HEK293 (cell line): ENCODE data around the gene KCNC4.

Experiments
- GLIS1 ChIP-seq: fragments of 450-650 bp; formaldehyde crosslinking; IDR thresholded peaks from 2 replicates; pipeline ENCODE4 v1.5.1; 2016; ENCODE audit warnings: missing biosample characterization, missing genetic modification characterization
- MYNN ChIP-seq: fragments of 450-650 bp; formaldehyde crosslinking; IDR thresholded peaks from 2 replicates; pipeline ENCODE4 v1.5.1; 2016; ENCODE audit warnings: missing biosample characterization, missing genetic modification characterization, borderline replicate concordance
- PATZ1 ChIP-seq: fragments of 450-650 bp; formaldehyde crosslinking; IDR thresholded peaks from 2 replicates; pipeline ENCODE4 v1.5.1; 2016; ENCODE audit warnings: missing biosample characterization, missing genetic modification characterization
- PRDM2 ChIP-seq: fragments of 450-650 bp; formaldehyde crosslinking; IDR thresholded peaks from 2 replicates; pipeline ENCODE4 v1.5.1; 2016; ENCODE audit warnings: missing biosample characterization, missing genetic modification characterization, borderline replicate concordance
- YY2 ChIP-seq: fragments of 450-650 bp; formaldehyde crosslinking; IDR thresholded peaks from 2 replicates; pipeline ENCODE4 v1.5.1; 2016; ENCODE audit warnings: missing biosample characterization, missing genetic modification characterization
- ZBTB48 ChIP-seq: fragments of 450-650 bp; formaldehyde crosslinking; IDR thresholded peaks from 2 replicates; pipeline ENCODE4 v1.5.1; 2016; ENCODE audit warnings: missing biosample characterization, missing genetic modification characterization
- ZBTB7A ChIP-seq: fragments of 450-650 bp; formaldehyde crosslinking; IDR thresholded peaks from 2 replicates; pipeline ENCODE4 v1.5.1; 2016; ENCODE audit warnings: low read depth, missing biosample characterization, missing genetic modification characterization
- ZIC2 ChIP-seq: fragments of 450-650 bp; formaldehyde crosslinking; IDR thresholded peaks from 2 replicates; pipeline ENCODE4 v1.5.1; 2016; ENCODE audit warnings: missing biosample characterization, missing genetic modification characterization
- ZNF133 ChIP-seq: fragments of 450-650 bp; formaldehyde crosslinking; IDR thresholded peaks from 2 replicates; pipeline ENCODE4 v1.5.1; 2016; ENCODE audit warnings: missing biosample characterization, missing genetic modification characterization
- ZNF184 ChIP-seq: fragments of 450-650 bp; IDR thresholded peaks from 2 replicates; pipeline ENCODE4 v1.5.1; 2018; ENCODE audit warnings: missing biosample characterization, mild to moderate bottlenecking, missing genetic modification characterization
- ZNF2 ChIP-seq: fragments of 450-650 bp; formaldehyde crosslinking; IDR thresholded peaks from 2 replicates; pipeline ENCODE4 v1.5.1; 2016; ENCODE audit warnings: missing biosample characterization, missing genetic modification characterization
- ZNF23 ChIP-seq: fragments of 450-650 bp; formaldehyde crosslinking; IDR thresholded peaks from 2 replicates; pipeline ENCODE4 v1.5.1; 2016; ENCODE audit warnings: missing biosample characterization, missing genetic modification characterization, borderline replicate concordance
- ZNF24 ChIP-seq: fragments of 450-650 bp; formaldehyde crosslinking; IDR thresholded peaks from 2 replicates; pipeline ENCODE4 v1.5.1; 2016; ENCODE audit warnings: missing biosample characterization, missing genetic modification characterization
- ZNF391 ChIP-seq: fragments of 450-650 bp; formaldehyde crosslinking; IDR thresholded peaks from 2 replicates; pipeline ENCODE4 v1.5.1; 2016; ENCODE audit warnings: low read depth, missing biosample characterization, missing genetic modification characterization, borderline replicate concordance
- ZNF513 ChIP-seq: fragments of 450-650 bp; IDR thresholded peaks from 2 replicates; pipeline ENCODE4 v1.5.1; 2018; ENCODE audit warnings: missing biosample characterization, missing genetic modification characterization
- ZNF580 ChIP-seq: fragments of 450-650 bp; formaldehyde crosslinking; IDR thresholded peaks from 2 replicates; pipeline ENCODE4 v1.5.1; 2016; ENCODE audit warnings: missing biosample characterization, missing genetic modification characterization
- ZNF639 ChIP-seq: fragments of 450-650 bp; formaldehyde crosslinking; IDR thresholded peaks from 2 replicates; pipeline ENCODE4 v1.5.1; 2016; ENCODE audit warnings: missing biosample characterization, missing genetic modification characterization
- ZNF645 ChIP-seq: fragments of 450-650 bp; formaldehyde crosslinking; IDR thresholded peaks from 2 replicates; pipeline ENCODE4; 2016; ENCODE audit warnings: missing biosample characterization, missing genetic modification characterization
- ZNF654 ChIP-seq: fragments of 450-650 bp; formaldehyde crosslinking; IDR thresholded peaks from 2 replicates; pipeline ENCODE4 v1.5.1; 2016; ENCODE audit warnings: low read depth, missing biosample characterization, missing genetic modification characterization
- ZNF692 ChIP-seq: fragments of 450-650 bp; formaldehyde crosslinking; IDR thresholded peaks from 2 replicates; pipeline ENCODE4 v1.5.1; 2016; ENCODE audit warnings: missing biosample characterization, missing genetic modification characterization
- ZNF76 ChIP-seq: fragments of 450-650 bp; formaldehyde crosslinking; IDR thresholded peaks from 2 replicates; pipeline ENCODE4; 2016; ENCODE audit warnings: low read depth, missing biosample characterization, missing genetic modification characterization, borderline replicate concordance
- ZNF830 ChIP-seq: fragments of 450-650 bp; IDR thresholded peaks from 2 replicates; pipeline ENCODE4 v1.5.0; 2018; ENCODE audit warnings: missing biosample characterization, missing genetic modification characterization, low read depth, mild to moderate bottlenecking, moderate library complexity
- ZSCAN4 ChIP-seq: fragments of 450-650 bp; formaldehyde crosslinking; IDR thresholded peaks from 2 replicates; pipeline ENCODE4 v1.5.1; 2017; ENCODE audit warnings: missing biosample characterization, missing genetic modification characterization

KCNC4 gene

GRCh38 chr1:110210604-110211495, 736 bp downstream of the KCNC4 start (continued):
- TF ChIP-seq ZSCAN4 (tag by site-specific recombination) (no peak), ZNF513 (no peak), ZNF639 (tag by site-specific recombination) (no peak), ZBTB7A (tag by site-specific recombination) (no peak), ZNF580 (tag by site-specific recombination) (no peak), ZNF184 (no peak), ZNF24 (tag by site-specific recombination) (no peak), ZNF645 (tag by site-specific recombination) (no peak), ZNF2 (tag by site-specific recombination) (peak; percentile 49; the same call in 1 of the 2 replicates), MYNN (no peak), ZNF654 (no peak), PRDM2 (tag by site-specific recombination) (no peak), GLIS1 (tag by site-specific recombination) (peak; percentile 70), ZNF23 (tag by site-specific recombination) (no peak), ZNF391 (tag by site-specific recombination) (no peak), ZNF830 (tag by site-specific recombination) (no peak), ZIC2 (tag by site-specific recombination) (peak; percentile 61), YY2 (tag by site-specific recombination) (no peak), PATZ1 (tag by site-specific recombination) (peak; percentile 80), ZNF692 (peak; percentile 83), ZNF76 (tag by site-specific recombination) (no peak), ZNF133 (tag by site-specific recombination) (no peak), ZBTB48 (peak; percentile 37; the same call in 1 of the 2 replicates)
